ENCODE measurements around the gene ROCK2. TPM values are rescaled to one million over a fixed set of nuclear protein-coding genes. Genes with fewer than 3 reads are reported as not detected.

The ROCK2 gene
- total and polyA plus RNA-seq, 2 of the 8 experiments (the other 6 are each of a cell fraction or from before 2014, with no cell fraction given) = 2.7 to 29.0 TPM

DNA sequence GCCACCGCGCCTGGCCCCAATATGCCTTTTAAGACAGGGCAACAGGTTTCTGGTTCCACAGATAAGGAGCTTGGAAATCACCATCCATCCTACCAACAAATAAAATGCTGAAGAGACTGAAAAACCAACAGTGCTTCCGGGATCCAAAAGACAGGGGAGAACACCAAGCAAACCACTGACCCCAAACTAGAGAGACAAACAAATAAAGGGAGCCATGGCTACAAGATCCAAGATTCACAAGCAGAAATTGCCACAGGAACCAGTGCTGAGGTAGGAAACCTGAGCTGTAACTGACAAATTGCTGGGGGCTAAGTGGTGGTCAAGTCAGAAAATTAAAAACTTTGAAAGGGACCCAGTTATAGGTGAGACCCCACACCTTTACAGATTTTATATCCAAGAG is 76.5 kb downstream of the ROCK2 start:
- no peak overlapping the region for H2BK5ac ChIP-seq (ENCODE audit: low read depth, low read length)
- DNase-seq (ENCODE audit: low read depth in 1 of 2, low spot score in 2 of 2) (no peak), FAIRE-seq (no peak)
- no peak overlapping the region for H3K23ac ChIP-seq (ENCODE audit: insufficient read length)
- ChIA-PET CTCF (ENCODE audit: partially characterized antibody) (interaction anchor here (0.7 to 1.1 kb wide), 2 partner anchors 135 to 313 kb away, joined by 3 to 4 read pairs; no protein-coding TSS in a partner anchor), POLR2A (ENCODE audit: partially characterized antibody) (interaction anchor here (1.1 kb wide), 1 partner anchor 9 kb away, joined by 3 read pairs; no protein-coding TSS in a partner anchor)
- H3K9me3 ChIP-seq (ENCODE audit: insufficient read depth in 2 of 2, low read depth in 1 of 2, low read length in 1 of 2) = no peaks in the 10 kb centered on the region
- no peaks in the 10 kb centered on the region for H3K79me1 ChIP-seq (ENCODE audit: low read depth, low read length)
- H4K91ac ChIP-seq (replicated peaks; ENCODE audit: insufficient read length, low read length) = no peak overlapping the region
- no peak overlapping the region for H3K4ac ChIP-seq (replicated peaks; ENCODE audit: insufficient read length, low read depth, low read length)
- H3K18ac ChIP-seq (ENCODE audit: extremely low read depth, low read length) = no peak overlapping the region
- peaks cover 0 to 2% (median 0%) of the 10 kb centered on the region in 4 experiments; a peak in 2 of 8 replicates for H3K36me3 ChIP-seq (ENCODE audit: control insufficient read depth in 2 of 4, insufficient read depth in 4 of 4, low read length in 3 of 4)
- no peak overlapping the region for H3K56ac ChIP-seq (replicated peaks; ENCODE audit: insufficient read length, low read depth, low read length)
- no peak overlapping the region for H3K27ac ChIP-seq (ENCODE audit: low read depth, low read length)
- H2AK5ac ChIP-seq (ENCODE audit: low read depth, low read length) = no peak overlapping the region
- no peak overlapping the region for H2AFZ ChIP-seq (ENCODE audit: low read length)
- H3K23me2 ChIP-seq (ENCODE audit: low read depth, low read length) = peaks cover 2% of the 10 kb centered on the region; the same call in 1 of the 2 replicates
- no peak overlapping the region for H3K4me2 ChIP-seq (ENCODE audit: insufficient read depth in 1 of 2, low read depth in 2 of 2, low read length in 2 of 2)
- H4K20me1 ChIP-seq (replicated peaks in 1 of 2; ENCODE audit: control insufficient read depth in 1 of 2, insufficient read depth in 2 of 2, low read length in 2 of 2) = no peaks in the 10 kb centered on the region
- no peak overlapping the region for H3K14ac ChIP-seq (ENCODE audit: insufficient read length)
- H3K79me2 ChIP-seq (ENCODE audit: control insufficient read depth in 1 of 2, insufficient read depth in 2 of 2, low read length in 2 of 2) = no peaks in the 10 kb centered on the region; a peak in 1 of 4 replicates
- no peak overlapping the region for H3K9ac ChIP-seq (replicated peaks in 1 of 4; ENCODE audit: extremely low read depth in 1 of 4, low read depth in 3 of 4, low read length in 3 of 4)
- no peak overlapping the region for H2BK15ac ChIP-seq (ENCODE audit: low read length)
- no peaks in the 10 kb centered on the region for H3K27me3 ChIP-seq (replicated peaks in 1 of 4; ENCODE audit: control insufficient read depth in 3 of 4, extremely low read depth in 1 of 4, insufficient read depth in 3 of 4, low read length in 3 of 4)
- no peak overlapping the region for H3K4me3 ChIP-seq (ENCODE audit: extremely low read depth in 1 of 4, insufficient read depth in 2 of 4, low read depth in 3 of 4, low read length in 4 of 4)
- no peaks in the 10 kb centered on the region for H3K4me1 ChIP-seq (replicated peaks in 1 of 4; ENCODE audit: control insufficient read depth in 3 of 4, insufficient read depth in 4 of 4, low read length in 3 of 4)
- H2BK120ac ChIP-seq (replicated peaks; ENCODE audit: low read depth, low read length) = no peak overlapping the region
- H2BK12ac ChIP-seq (ENCODE audit: low read depth, low read length) = no peak overlapping the region
- no peak overlapping the region for H2BK20ac ChIP-seq (ENCODE audit: low read length)
- H4K8ac ChIP-seq (ENCODE audit: extremely low read depth, insufficient read depth, low read length) = no peak overlapping the region
- no peak overlapping the region for H4K5ac ChIP-seq (ENCODE audit: insufficient read length, low read depth, low read length)
- WGBS, 2 experiments (ENCODE audit: extremely low coverage in 1 of 2, insufficient coverage in 1 of 2, insufficient read length in 1 of 2, insufficient replicate concordance in 2 of 2, low coverage in 1 of 2, low lambda C conversion rate in 2 of 2, missing lambda C conversion rate in 1 of 2) = 91% methylated on average over 3 of the region's 3 CpGs; no CpG with 5 or more reads in 1 of the 2 experiments
- TF ChIP-seq JUND (IDR thresholded peaks at IDR 0.05; ENCODE audit: low read length) = no peak
- TF ChIP-seq ASH2L (IDR thresholded peaks at IDR 0.05; ENCODE audit: low read length) = no peak
- TF ChIP-seq KDM5A (IDR thresholded peaks at IDR 0.05; ENCODE audit: low read length) = no peak
- TF ChIP-seq TEAD4 (IDR thresholded peaks at IDR 0.05; ENCODE audit: low read depth, low read length) = no peak
- TF ChIP-seq CBX5 (IDR thresholded peaks at IDR 0.05; ENCODE audit: low read depth, low read length) = no peak
- no peak for TF ChIP-seq CHD1 (IDR thresholded peaks at IDR 0.05; ENCODE audit: low read depth, low read length)
- no peak for TF ChIP-seq RFX5 (IDR thresholded peaks at IDR 0.05; ENCODE audit: borderline replicate concordance, low read depth, low read length)
- no peak for TF ChIP-seq POLR2AphosphoS5 (IDR thresholded peaks at IDR 0.05; ENCODE audit: low read depth, low read length)
- TF ChIP-seq TCF12 (IDR thresholded peaks at IDR 0.05; ENCODE audit: low read depth, low read length) = no peak
- TF ChIP-seq TBP (IDR thresholded peaks at IDR 0.05; ENCODE audit: low read depth, low read length) = no peak
- TF ChIP-seq PHF8 (conservative IDR thresholded peaks at IDR 0.05; ENCODE audit: low read depth, low read length) = no peak
- TF ChIP-seq SAP30 (IDR thresholded peaks at IDR 0.05; ENCODE audit: insufficient read depth, insufficient replicate concordance, low read length) = no peak

Measured in H1 (cell line).